ENCODE data around the gene RAPGEF5.

RAPGEF5 gene

GRCh38 chr7:22378199-22378980, 21.4 kb upstream of the RAPGEF5 start:
- no peak for DNase-seq

- no peak for DNase-seq
Observed at GRCh38 chr7:22377703-22378102, 20.7 kb upstream of the RAPGEF5 start.

GRCh38 chr7:22375359-22376048, 18.6 kb upstream of the RAPGEF5 start:
- DNase-seq, result no peak

- DNase-seq, result no peak
Observed at GRCh38 chr7:22373911-22374310, 17.0 kb upstream of the RAPGEF5 start.

GRCh38 chr7:22373388-22373787, 16.4 kb upstream of the RAPGEF5 start:
- no peak for DNase-seq

- no peak for DNase-seq
Observed at GRCh38 chr7:22372863-22373262, 15.9 kb upstream of the RAPGEF5 start.

GRCh38 chr7:22371878-22372277, 14.9 kb upstream of the RAPGEF5 start:
- DNase-seq, result no peak

- DNase-seq, result no peak
Observed at GRCh38 chr7:22364900-22365299, 7.9 kb upstream of the RAPGEF5 start.

GRCh38 chr7:22363756-22364422, 6.9 kb upstream of the RAPGEF5 start:
- no peak for DNase-seq

GRCh38 chr7:22361795-22362194, 4.8 kb upstream of the RAPGEF5 start:
- no peak for DNase-seq

GRCh38 chr7:22361320-22361719, 4.4 kb upstream of the RAPGEF5 start:
- DNase-seq, result no peak

- DNase-seq, result no peak
Observed at GRCh38 chr7:22358820-22359697, 2.1 kb upstream of the RAPGEF5 start.

- DNase-seq, result no peak
Observed at GRCh38 chr7:22357311-22358175, 589 bp upstream of the RAPGEF5 start.

- DNase-seq, result no peak
Observed at GRCh38 chr7:22356010-22356691, 803 bp downstream of the RAPGEF5 start.

- no peak for DNase-seq
Observed at GRCh38 chr7:22355620-22356009, 1.3 kb downstream of the RAPGEF5 start.

GRCh38 chr7:22354462-22354861, 2.5 kb downstream of the RAPGEF5 start:
- DNase-seq, result no peak

GRCh38 chr7:22352887-22353286, 4.1 kb downstream of the RAPGEF5 start:
- DNase-seq, result no peak

- no peak for DNase-seq
Observed at GRCh38 chr7:22351878-22352277, 5.1 kb downstream of the RAPGEF5 start.

- no peak for DNase-seq
Observed at GRCh38 chr7:22351329-22351692, 5.6 kb downstream of the RAPGEF5 start.

GRCh38 chr7:22350466-22351328, 6.3 kb downstream of the RAPGEF5 start:
- no peak for DNase-seq

All from T-helper 1 cell (primary cell).